Mesendoderm (in vitro differentiated cells): Measurements from ENCODE around the gene RNF126.

ENCODE experiments used
- DNase-seq: peaks from one replicate; pipeline ENCODE4 v3.0.0; 2013
- H2AK5ac ChIP-seq: 2 replicates; pipeline ENCODE4 v1.6.1; 2013; ENCODE audit warnings: low read length, inconsistent platforms
- H2BK120ac ChIP-seq: 2 replicates; pipeline ENCODE4 v1.6.1; 2013; ENCODE audit warnings: low read depth, mild to moderate bottlenecking, low read length, moderate library complexity, mixed read lengths
- H2BK15ac ChIP-seq: replicated peaks from 2 replicates; pipeline ENCODE4 v1.6.1; 2013; ENCODE audit warnings: low read depth, mild to moderate bottlenecking, moderate library complexity
- H2BK5ac ChIP-seq: 2 replicates; pipeline ENCODE4 v1.6.1; 2013; ENCODE audit warnings: low read length, inconsistent platforms
- H3K18ac ChIP-seq: 2 replicates; pipeline ENCODE4 v1.6.1; 2013; ENCODE audit warnings: mild to moderate bottlenecking, low read length, mixed read lengths
- H3K23ac ChIP-seq: one replicate; pipeline ENCODE4 v1.6.1; 2013; ENCODE audit warnings: low read length
- H3K27ac ChIP-seq: 2 replicates; pipeline ENCODE4 v1.5.1; 2013; ENCODE audit warnings: low read depth, mild to moderate bottlenecking, inconsistent platforms, low read length, moderate library complexity
- H3K27me3 ChIP-seq: 2 replicates; pipeline ENCODE4 v1.6.1; 2013; ENCODE audit warnings: low read length, control low read depth, mild to moderate bottlenecking, inconsistent platforms; ENCODE audit not compliant: insufficient read depth, poor library complexity
- H3K36me3 ChIP-seq: 2 replicates; pipeline ENCODE4 v1.6.1; 2013; ENCODE audit warnings: low read length, inconsistent platforms; ENCODE audit not compliant: control insufficient read depth, insufficient read depth
- H3K4ac ChIP-seq: one replicate; pipeline ENCODE4 v1.6.1; 2013; ENCODE audit warnings: low read depth, mild to moderate bottlenecking, low read length, moderate library complexity
- H3K4me1 ChIP-seq: 2 replicates; pipeline ENCODE4 v1.6.1; 2013; ENCODE audit warnings: low read depth, low read length, inconsistent platforms; ENCODE audit not compliant: control insufficient read depth
- H3K4me2 ChIP-seq: 2 replicates; pipeline ENCODE4 v1.6.1; 2013; ENCODE audit warnings: low read length
- H3K4me3 ChIP-seq: 2 replicates; pipeline ENCODE4 v1.5.1; 2013; ENCODE audit warnings: mild to moderate bottlenecking, low read length
- H3K56ac ChIP-seq: one replicate; pipeline ENCODE4 v1.6.1; 2013; ENCODE audit warnings: low read length
- H3K79me1 ChIP-seq: 2 replicates; pipeline ENCODE4 v1.6.1; 2013; ENCODE audit warnings: low read length, inconsistent platforms
- H3K79me2 ChIP-seq: 2 replicates; pipeline ENCODE4 v1.6.1; 2013; ENCODE audit warnings: mild to moderate bottlenecking, low read length; ENCODE audit not compliant: control insufficient read depth, insufficient read depth
- H3K9ac ChIP-seq: 2 replicates; pipeline ENCODE4 v1.6.1; 2013; ENCODE audit warnings: low read length, inconsistent platforms
- H4K5ac ChIP-seq: one replicate; pipeline ENCODE4 v1.6.1; 2013; ENCODE audit warnings: low read length
- H4K8ac ChIP-seq: one replicate; pipeline ENCODE4 v1.6.1; 2013; ENCODE audit warnings: low read depth, mild to moderate bottlenecking, control low read depth, low read length, moderate library complexity
- WGBS: extraction: QIAGEN DNeasy Blood & Tissue Kit; methylation state at CpG from one replicate; pipeline ENCODE4 v1.1.7; 2013; ENCODE audit warnings: low lambda C conversion rate, missing lambda C conversion rate; ENCODE audit not compliant: insufficient coverage; ENCODE audit errors: extremely low coverage; 5-methylcytosine and 5-hydroxymethylcytosine counted together

Gene RNF126

GRCh38 chr19:651991-652390 is 11.0 kb downstream of the RNF126 start:
- Histone ChIP-seq H3K56ac (no peak overlapping the region), H3K4ac (no peak overlapping the region), H3K79me2 (peaks cover 41% of the 10 kb centered on the region), H3K27ac (no peak overlapping the region), H3K9ac (no peak overlapping the region), H2AK5ac (no peak overlapping the region), H3K27me3 (no peaks in the 10 kb centered on the region), H3K79me1 (peaks cover 4% of the 10 kb centered on the region), H3K36me3 (peaks cover 5% of the 10 kb centered on the region), H3K4me2 (no peak overlapping the region), H3K18ac (no peak overlapping the region), H2BK120ac (no peak overlapping the region), H4K5ac (no peak overlapping the region), H4K8ac (no peak overlapping the region), H3K4me1 (no peaks in the 10 kb centered on the region), H3K4me3 (no peak overlapping the region), H2BK15ac (no peak overlapping the region), H2BK5ac (no peak overlapping the region), H3K23ac (no peak overlapping the region)
- no CpG with 5 or more reads among the region's 24 CpGs for WGBS
- no peak for DNase-seq

DNA sequence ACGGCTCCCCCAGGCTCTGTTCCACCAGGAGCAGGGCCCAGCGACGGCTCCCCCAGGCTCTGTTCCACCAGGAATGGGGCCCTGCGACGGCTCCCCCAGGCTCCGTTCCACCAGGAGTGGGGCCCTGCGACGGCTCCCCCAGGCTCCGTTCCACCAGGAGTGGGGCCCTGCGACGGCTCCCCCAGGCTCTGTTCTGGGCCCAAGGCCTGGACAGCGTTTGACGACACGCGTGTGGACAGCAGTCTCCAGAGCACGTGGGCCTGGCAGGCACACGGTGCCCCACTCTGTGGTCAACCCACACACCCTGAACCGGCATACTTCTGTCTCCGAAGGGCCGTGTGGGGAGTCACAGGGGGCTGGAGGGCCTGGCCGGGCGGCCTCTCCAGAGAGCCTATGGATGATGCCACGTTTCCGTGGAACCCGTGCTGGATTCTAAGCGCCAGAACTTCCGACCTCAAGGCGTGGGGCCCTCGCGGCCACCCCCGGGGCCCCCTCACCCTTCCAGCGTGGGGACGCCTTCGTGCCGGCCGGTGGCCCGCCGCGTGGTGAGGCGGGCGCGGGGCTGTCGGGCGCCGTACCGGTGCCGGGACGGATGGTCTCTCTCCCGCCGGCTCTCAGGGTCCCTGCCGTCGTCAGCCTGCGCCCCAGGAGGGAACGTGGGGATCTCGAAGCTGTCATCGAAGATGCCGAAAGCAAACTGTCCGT is 11.7 kb downstream of the RNF126 start:
- no peak overlapping the region for H3K27ac ChIP-seq
- no peak overlapping the region for H2BK120ac ChIP-seq
- H3K4ac ChIP-seq, result no peak overlapping the region
- H3K36me3 ChIP-seq, result peaks cover 9% of the 10 kb centered on the region
- WGBS, result no CpG with 5 or more reads among the region's 58 CpGs
- H4K8ac ChIP-seq, result no peak overlapping the region
- no peak overlapping the region for H3K4me2 ChIP-seq
- peaks cover 4% of the 10 kb centered on the region for H3K79me1 ChIP-seq
- no peak for DNase-seq
- H2BK5ac ChIP-seq, result no peak overlapping the region
- no peak overlapping the region for H3K18ac ChIP-seq
- no peak overlapping the region for H3K23ac ChIP-seq
- no peak overlapping the region for H2AK5ac ChIP-seq
- no peak overlapping the region for H3K9ac ChIP-seq
- no peak overlapping the region for H3K56ac ChIP-seq
- peaks cover 34% of the 10 kb centered on the region for H3K79me2 ChIP-seq
- no peak overlapping the region for H3K4me3 ChIP-seq
- no peaks in the 10 kb centered on the region for H3K4me1 ChIP-seq
- no peak overlapping the region for H2BK15ac ChIP-seq
- no peaks in the 10 kb centered on the region for H3K27me3 ChIP-seq
- no peak overlapping the region for H4K5ac ChIP-seq

DNA sequence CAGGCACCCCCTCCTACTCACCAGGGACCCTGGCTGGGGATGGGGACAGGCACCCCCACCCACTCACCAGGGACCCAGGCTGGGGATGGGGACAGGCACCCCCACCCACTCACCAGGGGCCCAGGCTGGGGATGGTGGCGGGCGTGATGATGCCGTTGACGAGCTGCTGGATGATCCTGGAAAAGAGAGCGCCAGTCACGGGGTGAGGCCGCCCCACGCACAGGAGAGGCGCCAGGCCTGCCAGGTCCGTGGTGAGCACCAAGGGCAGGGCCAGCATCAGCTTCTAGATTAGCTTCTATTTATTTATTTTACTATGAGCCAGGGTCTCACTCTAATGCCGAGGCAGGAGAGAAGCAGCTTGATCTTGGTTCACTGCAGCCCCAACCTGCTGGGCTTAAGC is 12.9 kb downstream of the RNF126 start:
- Histone ChIP-seq H3K79me2 (peaks cover 23% of the 10 kb centered on the region), H3K4me2 (no peak overlapping the region), H3K4ac (no peak overlapping the region), H3K36me3 (peaks cover 9% of the 10 kb centered on the region), H2AK5ac (no peak overlapping the region), H3K4me3 (no peak overlapping the region), H3K18ac (no peak overlapping the region), H3K27ac (no peak overlapping the region), H3K23ac (no peak overlapping the region), H3K56ac (no peak overlapping the region), H4K5ac (no peak overlapping the region), H2BK15ac (no peak overlapping the region), H3K9ac (no peak overlapping the region), H3K27me3 (no peaks in the 10 kb centered on the region), H3K4me1 (no peaks in the 10 kb centered on the region), H2BK5ac (no peak overlapping the region), H4K8ac (no peak overlapping the region), H3K79me1 (peaks cover 4% of the 10 kb centered on the region), H2BK120ac (no peak overlapping the region)
- no peak for DNase-seq
- no CpG with 5 or more reads among the region's 11 CpGs for WGBS

GRCh38 chr19:648904-649801 is 13.9 kb downstream of the RNF126 start:
- Histone ChIP-seq H3K56ac (no peak overlapping the region), H3K18ac (no peak overlapping the region), H3K4ac (no peak overlapping the region), H3K27me3 (no peaks in the 10 kb centered on the region), H3K79me2 (peaks cover 18% of the 10 kb centered on the region), H3K27ac (no peak overlapping the region), H2BK120ac (no peak overlapping the region), H3K36me3 (peaks cover 9% of the 10 kb centered on the region), H2AK5ac (no peak overlapping the region), H3K9ac (no peak overlapping the region), H3K4me1 (no peaks in the 10 kb centered on the region), H3K79me1 (peaks cover 4% of the 10 kb centered on the region), H4K5ac (no peak overlapping the region), H2BK5ac (no peak overlapping the region), H3K4me3 (no peak overlapping the region), H2BK15ac (no peak overlapping the region), H3K4me2 (no peak overlapping the region), H3K23ac (no peak overlapping the region), H4K8ac (no peak overlapping the region)
- no CpG with 5 or more reads among the region's 53 CpGs for WGBS
- DNase-seq, result no peak

- WGBS, result no CpG with 5 or more reads among the region's 29 CpGs
- Histone ChIP-seq H3K23ac (no peak overlapping the region), H4K8ac (no peak overlapping the region), H3K4me3 (no peak overlapping the region), H3K4me2 (no peak overlapping the region), H3K4ac (no peak overlapping the region), H3K9ac (no peak overlapping the region), H4K5ac (no peak overlapping the region), H3K18ac (no peak overlapping the region), H2BK15ac (no peak overlapping the region), H3K56ac (no peak overlapping the region), H2BK5ac (no peak overlapping the region), H3K27me3 (no peaks in the 10 kb centered on the region), H3K27ac (no peak overlapping the region), H3K36me3 (peaks cover 9% of the 10 kb centered on the region), H3K4me1 (no peaks in the 10 kb centered on the region), H3K79me2 (peaks cover 9% of the 10 kb centered on the region), H2AK5ac (no peak overlapping the region), H3K79me1 (no peaks in the 10 kb centered on the region), H2BK120ac (no peak overlapping the region)
- DNase-seq, result no peak
Observed at GRCh38 chr19:648305-648704, 14.7 kb downstream of the RNF126 start.
